B cell (primary cell): ENCODE results near the gene SRD5A3. TPM values are rescaled to one million over a fixed set of nuclear protein-coding genes. Genes with fewer than 3 reads are reported as not detected.

Experiments used
- ATAC-seq: fragments of 200-7000 bp; cut with Tn5 transposase; one replicate; pipeline ENCODE4 v1.10.0; 2021; ENCODE audit warnings: low read depth, mild to moderate bottlenecking, moderate number of reproducible peaks, moderate library complexity
- CTCF ChIA-PET: fragments of 350-600 bp; sonication (Branson Sonifier 250); formaldehyde crosslinking; loops from one replicate; lab custom pipeline; 2021; ENCODE audit warnings: antibody characterized with exemption, inconsistent platforms; lab: Charles Lee
- POLR2A ChIA-PET: fragments of 350-600 bp; sonication (Branson Sonifier 250); formaldehyde crosslinking; loops from one replicate; lab custom pipeline; 2021; ENCODE audit warnings: antibody characterized with exemption; lab: Charles Lee
- DNase-seq: peaks from one replicate; pipeline ENCODE4 v3.0.0; 2013
- H2AFZ ChIP-seq: 2 replicates; pipeline ENCODE4 v1.6.1; 2012; ENCODE audit warnings: mild to moderate bottlenecking, low read depth, low read length; ENCODE audit not compliant: insufficient read depth, poor library complexity, severe bottlenecking
- H3K27ac ChIP-seq, 2 donors: 1 replicate in 1 of 2; 2 replicates in 1 of 2; pipeline ENCODE4 v1.5.1; 2012 to 2013; ENCODE audit warnings: low read length in 2 of 2, mild to moderate bottlenecking in 2 of 2, moderate library complexity in 1 of 2
- H3K27me3 ChIP-seq, 4 experiments: fragments of 200-600 bp in 1 of 4; sonication (generic) in 1 of 4; replicated peaks in 1 of 4; 1 replicate in 2 of 4; 2 replicates in 2 of 4; pipeline versions ENCODE4 v1.6.1 to v1.7.0; 2013 to 2016; ENCODE audit warnings: low read length in 3 of 4, mild to moderate bottlenecking in 2 of 4, mixed read lengths in 1 of 4, moderate library complexity in 1 of 4; ENCODE audit not compliant: insufficient read depth in 4 of 4, control insufficient read depth in 3 of 4; ENCODE audit errors: control extremely low read depth in 1 of 4
- H3K36me3 ChIP-seq, 2 experiments: replicated peaks in 1 of 2; 1 replicate in 1 of 2; 2 replicates in 1 of 2; pipeline versions ENCODE4 v1.6.1 to v1.7.1; 2013; ENCODE audit warnings: low read length in 1 of 2; ENCODE audit not compliant: insufficient read depth in 2 of 2, control insufficient read depth in 1 of 2; ENCODE audit errors: control extremely low read depth in 1 of 2, extremely low read depth in 1 of 2
- H3K4me1 ChIP-seq, 2 donors: fragments of 200-600 bp in 1 of 2; sonication (generic) in 1 of 2; 1 replicate in 1 of 2; 2 replicates in 1 of 2; pipeline versions ENCODE4 v1.5.1 to v1.6.1; 2013 to 2017; ENCODE audit warnings: low read length in 2 of 2; ENCODE audit not compliant: control insufficient read depth in 2 of 2, insufficient read depth in 2 of 2
- H3K4me2 ChIP-seq: replicated peaks from 2 replicates; pipeline ENCODE3; 2012; ENCODE audit warnings: mild to moderate bottlenecking, low read depth, low read length; ENCODE audit not compliant: poor library complexity, severe bottlenecking
- H3K4me3 ChIP-seq, 5 experiments: fragments of 200-600 bp in 1 of 5; sonication (generic) in 1 of 5; 1 replicate in 3 of 5; 2 replicates in 2 of 5; pipeline versions ENCODE4 v1.5.1 to v1.7.0; 2011 to 2016; ENCODE audit warnings: low read length in 4 of 5, mild to moderate bottlenecking in 4 of 5, low read depth in 2 of 5, control low read depth in 1 of 5, moderate library complexity in 1 of 5; ENCODE audit not compliant: insufficient read depth in 1 of 5; ENCODE audit errors: control extremely low read depth in 1 of 5, extremely low read depth in 1 of 5
- H3K79me2 ChIP-seq: fragments of 200-600 bp; sonication (generic); one replicate; pipeline ENCODE4 v1.6.0; 2016; ENCODE audit warnings: low read length; ENCODE audit not compliant: control insufficient read depth, insufficient read depth
- H3K9ac ChIP-seq: fragments of 200-600 bp; sonication (generic); 2 replicates; pipeline ENCODE4 v1.6.1; 2017; ENCODE audit warnings: mild to moderate bottlenecking, low read length, moderate library complexity
- H3K9me3 ChIP-seq, 3 donors: one replicate each; pipeline versions ENCODE4 v1.6.1 to v1.7.1; 2013; ENCODE audit warnings: low read length in 2 of 3; ENCODE audit not compliant: control insufficient read depth in 2 of 3, insufficient read depth in 1 of 3; ENCODE audit errors: control extremely low read depth in 1 of 3
- H4K20me1 ChIP-seq: 2 replicates; pipeline ENCODE4 v1.6.0; 2012; ENCODE audit warnings: mild to moderate bottlenecking, low read length; ENCODE audit not compliant: insufficient read depth, control insufficient read depth, poor library complexity, severe bottlenecking
- H3K27ac Mint-ChIP-seq: one replicate; pipeline ENCODE4 v1.8.0; 2021; ENCODE audit warnings: mixed read lengths
- H3K27me3 Mint-ChIP-seq: one replicate; pipeline ENCODE4 v1.8.0; 2021; ENCODE audit warnings: mixed read lengths
- H3K4me1 Mint-ChIP-seq: one replicate; pipeline ENCODE4 v1.8.0; 2021; ENCODE audit warnings: mixed read lengths
- H3K4me3 Mint-ChIP-seq: one replicate; pipeline ENCODE4 v1.8.0; 2021; ENCODE audit warnings: mixed read lengths
- H3K9me3 Mint-ChIP-seq: one replicate; pipeline ENCODE4 v1.8.0; 2022; ENCODE audit warnings: mixed read lengths; ENCODE audit not compliant: insufficient read depth
- EZH2 ChIP-seq: IDR thresholded peaks from 2 replicates; pipeline ENCODE4 v1.6.1; 2012; ENCODE audit warnings: borderline replicate concordance, low read depth, mild to moderate bottlenecking, moderate library complexity, low read length; ENCODE audit not compliant: insufficient read depth, poor library complexity, severe bottlenecking
- WGBS: methylation state at CpG from one replicate; pipeline ENCODE4 v1.1.5; 2013; ENCODE audit warnings: missing lambda C conversion rate; ENCODE audit not compliant: insufficient coverage; 5-methylcytosine and 5-hydroxymethylcytosine counted together
- intact Hi-C: fragments of 100-400 bp; cut with micrococcal nuclease; formaldehyde crosslinking; loops from one replicate; pipeline ENCODE4 v1.10.0; 2022
- polyA plus RNA-seq: library from polyadenylated mRNA; depleted of rRNA; stranded (reverse); fragments of >200 nt; gene quantifications from 2 replicates; pipeline ENCODE4 v1.2.3, GENCODE V29; 2012
- total RNA-seq, 2 donors: library from RNA; stranded (reverse); fragments of 120-200 nt in 1 of 2; gene quantifications; 1 replicate in 1 of 2; 2 replicates in 1 of 2; pipeline versions ENCODE4 v1.2.3 to v1.2.4, GENCODE V29; 2013 to 2022
- TF ChIP-seq, protein P1 (sequence below): fragments of 200-600 bp; IDR thresholded peaks from one replicate; pipeline ENCODE4 v1.8.0; 2022; ENCODE audit warnings: antibody characterized with exemption, mild to moderate bottlenecking

SRD5A3 gene
- total and polyA plus RNA-seq, 2 donors (not counting 1 experiment from before 2014, with no cell fraction given), result 0.88 to 3.6 TPM

DNA sequence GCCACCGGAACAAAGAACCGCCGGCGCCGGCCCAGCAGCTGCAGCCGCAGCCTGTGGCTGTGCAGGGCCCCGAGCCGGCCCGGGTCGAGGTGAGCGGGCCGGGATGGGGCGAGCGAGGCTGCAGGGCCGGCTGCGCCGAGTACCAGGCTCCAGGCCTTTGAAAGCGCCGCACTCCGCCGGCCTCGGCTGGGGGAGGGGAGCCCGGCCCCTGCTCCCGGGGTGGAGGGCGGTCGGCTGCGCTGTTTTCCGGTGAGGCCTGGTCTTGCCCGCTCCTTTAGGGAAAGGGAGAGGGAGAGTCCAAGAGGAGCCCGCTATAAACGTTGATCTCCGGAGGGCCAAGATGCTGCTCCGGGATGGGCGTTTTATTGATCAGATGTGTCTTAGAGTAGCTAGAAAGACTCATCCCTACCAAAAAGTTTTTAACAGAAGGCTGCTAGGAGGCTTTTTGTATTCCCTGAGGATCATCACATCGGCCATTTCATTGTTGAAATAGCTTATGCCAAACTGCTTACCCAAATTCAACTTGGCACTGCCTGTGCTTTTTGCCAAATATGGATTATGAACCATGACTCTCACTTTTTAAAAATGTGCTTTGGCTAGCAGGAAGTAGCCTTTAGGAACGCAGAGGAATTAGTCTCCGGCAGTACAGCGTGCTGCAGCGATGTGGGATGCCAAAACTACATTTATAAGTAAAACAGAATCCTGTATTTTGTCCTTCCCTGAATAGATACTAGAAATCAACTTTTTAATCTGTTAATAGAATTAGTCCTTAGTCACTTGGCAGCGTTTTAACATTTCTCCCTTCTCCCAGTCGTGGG, 50.5 kb downstream of the SRD5A3 start:
- H3K27ac ChIP-seq, result peak overlapping the region; percentile 91 to 93
- intact Hi-C loops, result loop anchor here (1.0 to 10.0 kb wide), 5 partner anchors 13 to 1581 kb away; partner anchors contain the start of genes CHIC2, NOA1, POLR2B and REST
- H3K27me3 ChIP-seq, result no peaks in the 10 kb centered on the region
- no peaks in the 10 kb centered on the region for H3K9me3 ChIP-seq
- under 1% methylated on average over 31 of the region's 41 CpGs for WGBS
- no peak for TF ChIP-seq EZH2
- TF ChIP-seq, protein P1, sequence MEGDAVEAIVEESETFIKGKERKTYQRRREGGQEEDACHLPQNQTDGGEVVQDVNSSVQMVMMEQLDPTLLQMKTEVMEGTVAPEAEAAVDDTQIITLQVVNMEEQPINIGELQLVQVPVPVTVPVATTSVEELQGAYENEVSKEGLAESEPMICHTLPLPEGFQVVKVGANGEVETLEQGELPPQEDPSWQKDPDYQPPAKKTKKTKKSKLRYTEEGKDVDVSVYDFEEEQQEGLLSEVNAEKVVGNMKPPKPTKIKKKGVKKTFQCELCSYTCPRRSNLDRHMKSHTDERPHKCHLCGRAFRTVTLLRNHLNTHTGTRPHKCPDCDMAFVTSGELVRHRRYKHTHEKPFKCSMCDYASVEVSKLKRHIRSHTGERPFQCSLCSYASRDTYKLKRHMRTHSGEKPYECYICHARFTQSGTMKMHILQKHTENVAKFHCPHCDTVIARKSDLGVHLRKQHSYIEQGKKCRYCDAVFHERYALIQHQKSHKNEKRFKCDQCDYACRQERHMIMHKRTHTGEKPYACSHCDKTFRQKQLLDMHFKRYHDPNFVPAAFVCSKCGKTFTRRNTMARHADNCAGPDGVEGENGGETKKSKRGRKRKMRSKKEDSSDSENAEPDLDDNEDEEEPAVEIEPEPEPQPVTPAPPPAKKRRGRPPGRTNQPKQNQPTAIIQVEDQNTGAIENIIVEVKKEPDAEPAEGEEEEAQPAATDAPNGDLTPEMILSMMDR, result no peak
- peaks cover 51% of the 10 kb centered on the region for H3K79me2 ChIP-seq
- ChIA-PET POLR2A (interaction anchor here (1.4 kb wide), 1 partner anchor 150 kb away, joined by 8 read pairs; the partner anchor contains the start of gene CLOCK), CTCF (interaction anchor here (0.7 to 3.7 kb wide), 4 partner anchors 13 to 150 kb away, joined by 3 to 29 read pairs (median 5); partner anchors contain the start of gene SRD5A3)
- DNase-seq, result no peak
- H3K9ac ChIP-seq, result peak overlapping the region; percentile 76
- peak overlapping the region; percentile 87 for H3K4me2 ChIP-seq
- peak; percentile 11 for ATAC-seq
- Mint-ChIP-seq H3K27ac (peak overlapping the region; percentile 97), H3K4me3 (peak overlapping the region; percentile 97), H3K9me3 (no peaks in the 10 kb centered on the region), H3K4me1 (peaks cover 46% of the 10 kb centered on the region), H3K27me3 (no peaks in the 10 kb centered on the region)
- peak overlapping the region; percentile 77 for H2AFZ ChIP-seq
- peak overlapping the region; percentile 67 to 94 (median 77) for H3K4me3 ChIP-seq
- peaks cover 44% of the 10 kb centered on the region for H4K20me1 ChIP-seq
- peaks cover 28 to 33% of the 10 kb centered on the region in 2 donors for H3K4me1 ChIP-seq
- peaks cover 0 to 3% of the 10 kb centered on the region in 2 experiments for H3K36me3 ChIP-seq

DNA sequence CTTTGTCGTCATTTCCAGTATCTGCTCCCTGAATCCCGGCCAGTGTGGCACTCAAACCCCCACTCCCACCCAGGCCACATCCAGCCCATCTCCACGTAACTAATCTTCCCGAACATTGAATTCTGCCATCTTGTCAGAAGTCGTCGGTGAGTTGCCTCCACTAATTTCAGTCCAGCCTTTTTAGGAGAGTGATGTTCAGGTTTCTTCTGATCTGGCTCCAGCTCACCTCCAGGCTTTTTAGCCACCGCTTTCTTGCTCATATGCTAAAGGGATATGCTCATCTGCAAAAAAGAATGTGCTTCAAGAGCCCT, 51.0 kb downstream of the SRD5A3 start:
- peak overlapping the region; percentile 67 to 94 (median 77) for H3K4me3 ChIP-seq
- ATAC-seq, result no peak

More for the DNA sequence above, 51.0 kb downstream of the SRD5A3 start:
- TF ChIP-seq EZH2, result no peak
- TF ChIP-seq, protein P1, result no peak
- intact Hi-C loops, result loop anchor here (5.0 to 10.0 kb wide), 4 partner anchors 1068 to 1580 kb away; partner anchors contain the start of genes CHIC2, NOA1, POLR2B and REST
- no CpG with 5 or more reads among the region's 7 CpGs for WGBS
- peaks cover 46% of the 10 kb centered on the region for H3K4me1 Mint-ChIP-seq
- Histone ChIP-seq H3K27me3 (no peaks in the 10 kb centered on the region), H3K9ac (peak overlapping the region; percentile 76), H3K36me3 (peaks cover 0 to 3% of the 10 kb centered on the region in 2 experiments), H3K79me2 (peaks cover 53% of the 10 kb centered on the region), H4K20me1 (peaks cover 44% of the 10 kb centered on the region), H2AFZ (no peak overlapping the region), H3K27ac (peak overlapping the region; percentile 4 to 91), H3K4me2 (peak overlapping the region; percentile 87), H3K9me3 (no peaks in the 10 kb centered on the region), H3K4me1 (peaks cover 28 to 33% of the 10 kb centered on the region in 2 donors)
- CTCF ChIA-PET, result interaction anchor here (1.7 to 3.7 kb wide), 2 partner anchors 12 to 51 kb away, joined by 6 to 29 read pairs; partner anchors contain the start of gene SRD5A3
- H3K4me3 Mint-ChIP-seq, result peak overlapping the region; percentile 86
- no peaks in the 10 kb centered on the region for H3K9me3 Mint-ChIP-seq
- DNase-seq, result peak; percentile 25
- POLR2A ChIA-PET, result no interaction called here
- peak overlapping the region; percentile 85 for H3K27ac Mint-ChIP-seq
- no peaks in the 10 kb centered on the region for H3K27me3 Mint-ChIP-seq
